Measurements from ENCODE around the gene TSEN15.
"Not testable (repeated sequence)": the region's sequence is repeated elsewhere in the genome, so short reads cannot be mapped to it uniquely, and the experiment has no call there.

The TSEN15 gene

GRCh38 chr1:184036517-184036949 is 15.0 kb upstream of the TSEN15 start:
- no peaks in the 10 kb centered on the region for H4K20me1 ChIP-seq (ENCODE audit: insufficient read depth, low read length)
- H2AFZ ChIP-seq (ENCODE audit: low read depth, low read length) = no peak overlapping the region
- H3K4me2 ChIP-seq (ENCODE audit: low read length) = peak overlapping the region; percentile 73; the same call in 1 of the 2 replicates
- no peaks in the 10 kb centered on the region for H3K36me3 ChIP-seq (replicated peaks; ENCODE audit: low read depth, low read length)
- peak overlapping the region; percentile 85; the same call in 1 of the 2 replicates for H3K4me3 ChIP-seq (ENCODE audit: low read length)
- TF ChIP-seq, protein P1, sequence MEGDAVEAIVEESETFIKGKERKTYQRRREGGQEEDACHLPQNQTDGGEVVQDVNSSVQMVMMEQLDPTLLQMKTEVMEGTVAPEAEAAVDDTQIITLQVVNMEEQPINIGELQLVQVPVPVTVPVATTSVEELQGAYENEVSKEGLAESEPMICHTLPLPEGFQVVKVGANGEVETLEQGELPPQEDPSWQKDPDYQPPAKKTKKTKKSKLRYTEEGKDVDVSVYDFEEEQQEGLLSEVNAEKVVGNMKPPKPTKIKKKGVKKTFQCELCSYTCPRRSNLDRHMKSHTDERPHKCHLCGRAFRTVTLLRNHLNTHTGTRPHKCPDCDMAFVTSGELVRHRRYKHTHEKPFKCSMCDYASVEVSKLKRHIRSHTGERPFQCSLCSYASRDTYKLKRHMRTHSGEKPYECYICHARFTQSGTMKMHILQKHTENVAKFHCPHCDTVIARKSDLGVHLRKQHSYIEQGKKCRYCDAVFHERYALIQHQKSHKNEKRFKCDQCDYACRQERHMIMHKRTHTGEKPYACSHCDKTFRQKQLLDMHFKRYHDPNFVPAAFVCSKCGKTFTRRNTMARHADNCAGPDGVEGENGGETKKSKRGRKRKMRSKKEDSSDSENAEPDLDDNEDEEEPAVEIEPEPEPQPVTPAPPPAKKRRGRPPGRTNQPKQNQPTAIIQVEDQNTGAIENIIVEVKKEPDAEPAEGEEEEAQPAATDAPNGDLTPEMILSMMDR (IDR thresholded peaks at IDR 0.05; ENCODE audit: low read depth, low read length) = no peak
- TF ChIP-seq EZH2phosphoT487 (IDR thresholded peaks at IDR 0.05; ENCODE audit: low read depth) = no peak
- H3K9me3 ChIP-seq (ENCODE audit: insufficient read depth, low read length) = no peaks in the 10 kb centered on the region
- peaks cover 52% of the 10 kb centered on the region for H3K27me3 ChIP-seq (ENCODE audit: low read depth, low read length)
- H3K27ac ChIP-seq (ENCODE audit: low read length) = no peak overlapping the region
- no peak overlapping the region for H3K9ac ChIP-seq (ENCODE audit: low read length)
- H3K4me1 ChIP-seq (ENCODE audit: low read length) = peaks cover 5% of the 10 kb centered on the region
- no peaks in the 10 kb centered on the region for H3K79me2 ChIP-seq (ENCODE audit: low read length)

DNA sequence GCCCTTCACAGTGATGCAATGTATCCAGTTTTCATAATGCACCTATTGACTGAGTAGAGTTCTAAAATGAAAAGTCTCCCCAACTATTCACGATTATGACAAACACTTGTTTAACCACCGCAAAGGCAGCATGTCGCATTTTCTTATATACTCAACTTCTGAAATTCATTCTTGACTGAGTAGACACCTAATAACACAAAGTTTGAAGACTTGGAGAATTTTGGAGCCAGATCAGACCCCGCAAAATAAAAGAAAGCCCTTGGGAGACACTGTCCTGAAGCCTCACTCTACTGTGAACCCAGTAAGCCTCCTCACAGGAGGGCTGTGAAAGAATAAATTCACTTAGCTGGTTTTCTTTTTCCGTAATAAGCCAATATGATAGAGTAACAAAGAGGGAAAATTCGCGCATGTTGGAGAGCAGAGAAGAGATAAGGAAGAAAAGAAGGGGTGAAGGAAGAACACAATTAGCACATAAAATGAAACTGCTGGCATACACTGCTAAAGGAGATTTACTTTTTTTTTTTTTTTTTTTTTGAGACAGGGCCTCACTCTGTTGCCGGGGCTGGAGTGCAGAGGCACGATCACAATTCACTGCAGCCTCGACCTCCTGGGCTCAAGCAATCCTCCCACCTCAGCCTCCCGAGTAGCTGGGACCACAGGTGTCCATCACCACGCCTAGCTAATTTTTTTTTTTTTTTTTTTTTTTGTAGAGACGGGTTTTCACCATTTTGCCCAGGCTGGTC is 13.5 kb upstream of the TSEN15 start:
- TF ChIP-seq, protein P1 (IDR thresholded peaks at IDR 0.05; ENCODE audit: low read depth, low read length) = no peak
- no peak for TF ChIP-seq EZH2phosphoT487 (IDR thresholded peaks at IDR 0.05; ENCODE audit: low read depth)
- Histone ChIP-seq H3K79me2 (ENCODE audit: low read length) (no peaks in the 10 kb centered on the region), H3K4me2 (ENCODE audit: low read length) (peak overlapping the region; percentile 73), H3K27me3 (ENCODE audit: low read depth, low read length) (peaks cover 42% of the 10 kb centered on the region), H4K20me1 (ENCODE audit: insufficient read depth, low read length) (no peaks in the 10 kb centered on the region), H3K4me1 (ENCODE audit: low read length) (peaks cover 5% of the 10 kb centered on the region), H3K9me3 (ENCODE audit: insufficient read depth, low read length) (no peaks in the 10 kb centered on the region), H3K36me3 (replicated peaks; ENCODE audit: low read depth, low read length) (no peaks in the 10 kb centered on the region), H3K9ac (ENCODE audit: low read length) (peak overlapping the region; percentile 64), H2AFZ (ENCODE audit: low read depth, low read length) (peak overlapping the region; percentile 69; the same call in 1 of the 2 replicates), H3K4me3 (ENCODE audit: low read length) (peak overlapping the region; percentile 85), H3K27ac (ENCODE audit: low read length) (no peak overlapping the region)

DNA sequence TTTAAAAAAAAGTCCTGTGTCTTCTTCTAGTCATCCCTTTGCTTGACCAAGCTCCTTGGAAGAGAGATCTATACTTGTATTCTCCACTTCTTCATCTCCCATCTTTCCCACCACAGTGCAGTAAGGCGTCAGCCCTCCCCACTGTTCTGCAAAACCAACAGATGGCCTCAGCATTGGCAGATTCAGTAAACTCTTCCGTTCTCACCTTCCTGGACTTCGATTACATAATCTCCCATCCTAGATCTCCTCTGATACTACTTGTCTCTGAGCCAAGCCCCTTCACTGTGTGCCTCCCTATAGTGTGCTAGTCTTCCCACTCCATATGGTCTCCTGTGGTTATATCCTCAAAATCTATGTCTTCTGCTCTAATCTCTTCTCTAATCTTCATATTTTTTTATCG is 12.4 kb upstream of the TSEN15 start:
- Histone ChIP-seq H3K27me3 (ENCODE audit: low read depth, low read length) (peaks cover 32% of the 10 kb centered on the region), H3K4me2 (ENCODE audit: low read length) (no peak overlapping the region), H3K9me3 (ENCODE audit: insufficient read depth, low read length) (no peaks in the 10 kb centered on the region), H3K36me3 (replicated peaks; ENCODE audit: low read depth, low read length) (no peaks in the 10 kb centered on the region), H3K4me3 (ENCODE audit: low read length) (no peak overlapping the region), H3K9ac (ENCODE audit: low read length) (no peak overlapping the region), H4K20me1 (ENCODE audit: insufficient read depth, low read length) (no peaks in the 10 kb centered on the region), H3K27ac (ENCODE audit: low read length) (no peak overlapping the region), H3K79me2 (ENCODE audit: low read length) (no peaks in the 10 kb centered on the region), H2AFZ (ENCODE audit: low read depth, low read length) (no peak overlapping the region), H3K4me1 (ENCODE audit: low read length) (peaks cover 5% of the 10 kb centered on the region)
- TF ChIP-seq, protein P1 (IDR thresholded peaks at IDR 0.05; ENCODE audit: low read depth, low read length) = no peak
- no peak for TF ChIP-seq EZH2phosphoT487 (IDR thresholded peaks at IDR 0.05; ENCODE audit: low read depth)

- no peak overlapping the region for H3K4me2 ChIP-seq (ENCODE audit: low read length)
- H3K4me3 ChIP-seq (ENCODE audit: low read length) = no peak overlapping the region
- H4K20me1 ChIP-seq (ENCODE audit: insufficient read depth, low read length) = no peaks in the 10 kb centered on the region
- no peak overlapping the region for H2AFZ ChIP-seq (ENCODE audit: low read depth, low read length)
- H3K9ac ChIP-seq (ENCODE audit: low read length) = no peak overlapping the region
- peaks cover 5% of the 10 kb centered on the region for H3K4me1 ChIP-seq (ENCODE audit: low read length)
- H3K36me3 ChIP-seq (replicated peaks; ENCODE audit: low read depth, low read length) = no peaks in the 10 kb centered on the region
- no peaks in the 10 kb centered on the region for H3K79me2 ChIP-seq (ENCODE audit: low read length)
- TF ChIP-seq EZH2phosphoT487 (IDR thresholded peaks at IDR 0.05; ENCODE audit: low read depth) = no peak
- TF ChIP-seq, protein P1 (IDR thresholded peaks at IDR 0.05; ENCODE audit: low read depth, low read length) = no peak
- peaks cover 13% of the 10 kb centered on the region; the same call in 1 of the 2 replicates for H3K27me3 ChIP-seq (ENCODE audit: low read depth, low read length)
- H3K27ac ChIP-seq (ENCODE audit: low read length) = no peak overlapping the region
- H3K9me3 ChIP-seq (ENCODE audit: insufficient read depth, low read length) = no peaks in the 10 kb centered on the region
These were observed 9.8 kb upstream of the TSEN15 start for GRCh38 chr1:184041731-184042130.

- peaks cover 10% of the 10 kb centered on the region; the same call in 1 of the 2 replicates for H3K27me3 ChIP-seq (ENCODE audit: low read depth, low read length)
- not testable (repeated sequence) for H3K4me1 ChIP-seq (ENCODE audit: low read length); H3K79me2 ChIP-seq (ENCODE audit: low read length); H3K36me3 ChIP-seq (replicated peaks; ENCODE audit: low read depth, low read length); H3K9ac ChIP-seq (ENCODE audit: low read length); H4K20me1 ChIP-seq (ENCODE audit: insufficient read depth, low read length); H3K27ac ChIP-seq (ENCODE audit: low read length); H3K9me3 ChIP-seq (ENCODE audit: insufficient read depth, low read length); H3K4me2 ChIP-seq (ENCODE audit: low read length); H3K4me3 ChIP-seq (ENCODE audit: low read length); H2AFZ ChIP-seq (ENCODE audit: low read depth, low read length)
These were observed 8.2 kb upstream of the TSEN15 start for GRCh38 chr1:184043315-184043714.
